Nephron progenitor cell (in vitro differentiated cells): Measurements from ENCODE around the gene SPTBN4.
"Not testable (repeated sequence)": the region's sequence is repeated elsewhere in the genome, so short reads cannot be mapped to it uniquely, and the experiment has no call there.

Experiments used
- DNase-seq: peaks from one replicate; pipeline ENCODE4 v3.0.0; 2021
- H3K27ac Mint-ChIP-seq: 2 replicates; pipeline ENCODE4 v1.8.0; 2021; ENCODE audit warnings: mild to moderate bottlenecking, moderate library complexity, mixed read lengths
- H3K27me3 Mint-ChIP-seq: 2 replicates; pipeline ENCODE4 v1.8.0; 2021; ENCODE audit warnings: mild to moderate bottlenecking, low read depth, mixed read lengths; ENCODE audit not compliant: poor library complexity
- H3K36me3 Mint-ChIP-seq: 2 replicates; pipeline ENCODE4 v1.8.0; 2021; ENCODE audit warnings: low read depth, mixed read lengths
- H3K4me1 Mint-ChIP-seq: 2 replicates; pipeline ENCODE4 v1.8.0; 2021; ENCODE audit warnings: mixed read lengths
- H3K4me3 Mint-ChIP-seq: 2 replicates; pipeline ENCODE4 v1.8.0; 2021; ENCODE audit warnings: mild to moderate bottlenecking, moderate library complexity, mixed read lengths
- H3K9me3 Mint-ChIP-seq: 2 replicates; pipeline ENCODE4 v1.8.0; 2021; ENCODE audit warnings: mild to moderate bottlenecking, moderate library complexity, mixed read lengths
- CTCF ChIP-seq: fragments of 200-600 bp; sonication (generic); IDR thresholded peaks from 2 replicates; pipeline ENCODE4 v1.5.0; 2021; ENCODE audit warnings: antibody characterized with exemption

The SPTBN4 gene

DNA sequence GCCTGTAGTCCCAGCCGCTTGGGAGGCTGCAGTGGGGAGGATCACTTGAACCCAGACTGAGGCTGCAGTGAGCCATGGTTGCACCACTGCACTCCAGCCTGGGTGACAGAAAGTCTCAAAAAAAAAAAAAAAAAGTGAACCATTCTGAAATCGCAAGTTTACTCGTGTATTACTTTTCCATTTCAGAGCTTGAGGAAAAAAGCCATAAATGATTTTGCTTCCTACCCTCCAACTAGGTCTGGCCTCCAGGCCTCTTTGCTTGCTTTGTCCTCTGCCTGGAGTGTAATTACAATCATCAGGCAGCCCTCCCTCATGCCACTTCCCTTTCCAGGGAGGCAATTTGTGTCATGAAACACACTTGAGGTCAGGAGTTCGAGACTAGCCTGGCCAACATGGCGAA is 9.8 kb upstream of the SPTBN4 start:
- Mint-ChIP-seq H3K27ac (no peak overlapping the region), H3K4me1 (peaks cover 10% of the 10 kb centered on the region), H3K9me3 (no peaks in the 10 kb centered on the region), H3K4me3 (no peak overlapping the region), H3K27me3 (peaks cover 3% of the 10 kb centered on the region), H3K36me3 (no peaks in the 10 kb centered on the region)
- TF ChIP-seq CTCF = no peak
- no peak for DNase-seq

- Mint-ChIP-seq H3K27me3 (peaks cover 3% of the 10 kb centered on the region), H3K4me1 (peaks cover 8% of the 10 kb centered on the region), H3K27ac (no peak overlapping the region), H3K4me3 (no peak overlapping the region), H3K9me3 (no peaks in the 10 kb centered on the region), H3K36me3 (no peaks in the 10 kb centered on the region)
- no peak for TF ChIP-seq CTCF
- DNase-seq = no peak
Observed at GRCh38 chr19:40457953-40458596, 8.7 kb upstream of the SPTBN4 start.

- Mint-ChIP-seq H3K4me3 (no peak overlapping the region), H3K27ac (no peak overlapping the region), H3K36me3 (no peaks in the 10 kb centered on the region), H3K9me3 (no peaks in the 10 kb centered on the region), H3K4me1 (peaks cover 5% of the 10 kb centered on the region), H3K27me3 (peaks cover 3% of the 10 kb centered on the region)
- no peak for DNase-seq
- no peak for TF ChIP-seq CTCF
Observed at GRCh38 chr19:40458597-40458974, 8.2 kb upstream of the SPTBN4 start.

DNA sequence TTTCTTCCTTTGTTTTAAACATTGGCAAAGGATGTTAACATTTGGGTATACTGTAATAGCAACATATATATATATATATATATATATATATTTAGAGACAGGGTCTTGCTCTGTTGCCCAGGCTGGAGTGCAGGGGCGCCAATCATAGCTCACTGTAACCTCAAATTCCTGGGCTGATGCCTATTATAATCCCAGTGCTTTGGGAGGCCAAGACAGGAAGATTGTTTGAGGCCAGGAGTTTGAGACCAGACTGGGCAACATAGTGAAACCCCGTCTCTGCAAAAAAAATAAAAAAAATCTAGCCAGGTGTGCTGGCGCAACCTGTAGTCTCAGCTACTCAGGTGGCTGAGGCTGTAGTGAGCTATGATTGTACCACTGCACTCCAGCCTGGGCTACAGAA is 6.6 kb upstream of the SPTBN4 start:
- Mint-ChIP-seq H3K36me3 (no peaks in the 10 kb centered on the region), H3K4me1 (peaks cover 10% of the 10 kb centered on the region), H3K9me3 (no peaks in the 10 kb centered on the region), H3K27ac (no peak overlapping the region), H3K27me3 (peaks cover 5% of the 10 kb centered on the region), H3K4me3 (no peak overlapping the region)
- TF ChIP-seq CTCF = no peak
- no peak for DNase-seq

DNA sequence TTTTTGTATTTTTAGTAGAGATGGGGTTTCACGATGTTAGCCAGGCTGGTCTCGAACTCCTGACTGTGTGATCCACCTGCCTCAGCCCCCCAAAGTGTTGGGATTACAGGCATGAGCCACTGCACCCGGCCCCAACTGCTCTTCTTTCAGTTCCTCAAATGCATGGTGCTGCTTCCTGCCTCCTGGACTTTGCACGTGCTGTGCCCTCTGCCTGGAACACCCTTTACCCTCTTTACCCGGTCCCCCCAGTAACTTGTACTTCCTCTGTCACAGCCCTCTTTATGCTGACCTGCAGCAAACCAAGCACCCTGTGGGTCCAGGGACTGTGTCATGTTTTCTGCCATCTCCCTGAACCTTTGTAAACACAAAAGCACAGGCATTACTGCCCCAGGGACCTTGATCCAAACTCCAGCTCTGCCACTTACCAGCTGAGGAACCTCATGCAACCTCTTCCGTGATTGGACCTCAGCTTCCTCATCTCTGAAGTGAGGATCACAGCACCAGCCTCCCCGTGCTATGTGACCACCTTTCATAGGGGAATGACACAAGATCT is 5.1 kb upstream of the SPTBN4 start:
- Mint-ChIP-seq H3K4me3 (no peak overlapping the region), H3K27ac (no peak overlapping the region), H3K4me1 (peaks cover 21% of the 10 kb centered on the region), H3K36me3 (no peaks in the 10 kb centered on the region), H3K27me3 (peaks cover 19% of the 10 kb centered on the region), H3K9me3 (no peaks in the 10 kb centered on the region)
- DNase-seq = no peak
- TF ChIP-seq CTCF = no peak

DNA sequence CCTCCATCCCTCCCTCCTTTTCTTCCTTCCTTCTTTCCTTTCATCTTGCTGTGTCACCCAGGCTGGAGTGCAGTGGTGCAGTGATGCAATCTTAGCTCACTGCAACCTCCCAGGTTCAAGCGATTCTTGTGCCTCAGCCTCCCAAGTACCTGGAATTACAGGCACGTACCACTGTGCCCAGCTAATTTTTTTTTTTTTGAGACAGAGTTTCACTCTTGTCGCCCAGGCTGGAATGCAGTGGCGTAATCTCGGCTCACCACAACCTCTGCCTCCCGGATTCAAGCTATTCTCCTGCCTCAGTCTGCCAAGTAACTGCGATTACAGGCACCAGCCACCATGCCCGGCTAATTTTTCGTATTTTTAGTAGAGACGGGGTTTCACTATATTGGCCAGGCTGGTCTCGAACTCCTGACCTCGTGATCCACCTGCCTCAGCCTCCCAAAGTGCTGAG is 3.2 kb upstream of the SPTBN4 start:
- H3K36me3 Mint-ChIP-seq, H3K27ac Mint-ChIP-seq, H3K4me3 Mint-ChIP-seq: not testable (repeated sequence)

More for the DNA sequence above, 3.2 kb upstream of the SPTBN4 start:
- Mint-ChIP-seq H3K4me1 (peaks cover 22% of the 10 kb centered on the region), H3K27me3 (peaks cover 35% of the 10 kb centered on the region)
- H3K9me3 Mint-ChIP-seq, DNase-seq: not testable (repeated sequence)
